GM19455 (cell line): ENCODE measurements around the gene MYOZ3.

Source experiments
- ATAC-seq: cut with Tn5 transposase; IDR thresholded peaks from one replicate; pipeline ENCODE4 v1.9.1; 2021; ENCODE audit not compliant: unreplicated experiment

Gene MYOZ3

DNA sequence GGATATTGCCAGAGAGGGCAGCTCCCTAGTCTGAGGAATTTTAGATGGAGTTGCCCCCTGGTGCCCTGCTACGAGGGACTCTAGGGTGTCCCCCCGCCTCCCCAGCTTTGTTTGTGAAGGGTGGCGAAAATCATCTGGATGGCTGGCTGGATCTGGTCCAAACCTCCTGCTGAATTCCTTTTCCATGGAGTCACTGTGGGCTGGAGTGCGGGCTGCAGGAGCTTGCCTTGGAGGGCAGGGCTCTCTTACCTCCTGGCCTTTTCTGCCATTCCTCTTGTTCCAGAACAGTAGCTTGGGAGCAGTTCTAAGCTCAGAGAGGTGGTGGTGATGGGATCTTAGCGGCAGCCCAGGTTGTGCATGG, 18.5 kb upstream of the MYOZ3 start:
- no peak for ATAC-seq

DNA sequence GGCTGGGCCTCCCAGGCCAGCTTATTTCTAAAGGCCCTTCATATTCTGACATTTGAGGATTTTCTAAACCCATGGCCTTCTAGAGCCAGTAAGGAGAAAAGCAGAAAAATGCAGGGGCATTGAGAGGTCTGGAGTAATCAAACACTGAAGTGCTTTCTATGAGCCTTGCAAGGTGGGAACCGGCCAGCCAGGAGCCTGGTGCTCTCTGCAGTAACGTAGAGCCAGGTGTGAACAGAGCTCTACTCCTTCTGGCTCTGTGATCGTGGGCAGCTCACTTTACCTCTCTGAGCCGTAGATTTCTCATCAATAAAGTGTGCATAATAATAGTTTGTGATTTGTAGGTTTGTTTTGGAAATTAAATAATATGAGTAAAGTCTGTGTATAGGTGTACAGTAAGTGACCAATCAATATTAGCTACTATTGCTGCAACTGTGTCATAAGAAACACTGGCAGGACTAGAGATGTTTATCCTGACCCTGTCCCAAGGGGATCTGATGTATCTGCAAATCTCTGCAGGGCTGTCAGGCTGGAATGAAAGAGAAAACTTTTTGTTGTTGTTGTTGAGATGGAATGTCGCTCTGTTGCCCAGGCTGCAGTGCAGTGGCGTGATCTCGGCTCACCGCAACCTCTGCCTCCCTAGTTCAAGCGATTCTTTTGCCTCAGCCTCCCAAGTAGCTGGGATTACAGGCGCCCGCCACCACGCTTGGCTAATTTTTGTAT, 17.9 kb upstream of the MYOZ3 start:
- ATAC-seq, result no peak

DNA sequence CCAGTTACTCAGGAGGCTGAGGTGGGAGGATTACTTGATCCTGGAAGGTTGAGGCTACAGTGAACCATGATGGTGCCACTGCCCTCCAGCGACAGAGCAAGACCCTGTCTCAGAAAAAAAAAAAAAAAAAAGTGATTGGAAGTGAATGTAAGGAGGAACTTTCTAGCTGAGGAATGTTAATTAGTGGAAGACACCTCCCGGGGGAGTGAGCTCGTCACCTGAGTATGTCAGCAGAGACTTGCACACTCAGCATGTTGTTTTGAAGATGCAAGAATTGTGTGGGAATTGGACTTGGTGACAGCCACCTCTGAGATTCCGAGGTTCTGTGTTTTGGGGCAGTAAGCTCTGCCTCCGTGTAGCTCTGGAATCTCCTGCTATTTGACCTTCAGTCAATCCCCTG, 17.0 kb upstream of the MYOZ3 start:
- ATAC-seq, result no peak

DNA sequence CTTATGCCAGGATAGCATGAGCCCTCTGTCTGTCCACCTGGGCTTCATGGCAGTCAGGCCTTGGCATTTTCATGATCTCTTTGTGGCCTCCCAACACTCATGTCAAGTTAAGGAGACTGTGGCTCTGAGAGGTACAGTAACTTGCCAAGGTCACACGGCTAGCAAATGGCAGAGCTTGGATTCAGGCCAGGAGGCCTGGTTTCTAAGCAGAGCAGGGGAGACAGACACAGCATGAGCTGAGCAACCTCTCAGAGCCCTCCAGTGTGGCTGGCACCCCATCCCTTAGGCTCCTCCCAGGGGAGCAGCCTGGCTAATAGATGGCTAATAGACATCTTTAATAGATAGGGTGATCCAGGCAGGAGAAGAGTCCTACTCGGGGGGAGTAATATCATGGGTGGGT, 16.5 kb upstream of the MYOZ3 start:
- no peak for ATAC-seq

DNA sequence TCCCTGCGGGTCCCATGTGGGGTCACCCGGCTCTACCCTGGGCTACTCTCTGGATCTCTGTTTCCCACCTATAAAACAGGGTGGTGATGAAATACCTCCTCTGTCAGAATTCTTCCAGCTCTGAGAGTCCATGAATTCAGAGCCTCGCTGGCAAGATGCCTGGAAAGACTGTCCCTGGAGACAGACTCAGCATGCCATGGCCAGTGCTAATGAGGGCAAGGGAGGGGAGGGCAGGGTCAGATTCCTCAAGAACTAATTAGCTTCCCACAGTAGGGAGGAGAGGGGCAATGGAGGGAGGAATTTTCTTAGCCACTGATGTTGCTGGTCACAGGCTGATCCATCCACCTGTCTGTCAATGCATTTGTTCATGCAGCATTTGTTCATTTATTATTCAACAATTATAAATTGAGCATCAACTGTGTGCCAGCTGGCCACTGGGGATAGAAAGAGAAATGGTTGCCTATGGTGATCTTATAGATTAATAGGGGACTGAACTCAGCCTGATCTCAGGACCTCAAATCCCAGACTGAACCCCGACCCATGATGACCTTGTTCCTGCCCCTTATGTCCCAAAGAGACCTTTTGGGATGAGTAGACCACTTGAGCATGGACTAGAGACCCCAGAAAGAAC, 15.9 kb upstream of the MYOZ3 start:
- ATAC-seq, result no peak

DNA sequence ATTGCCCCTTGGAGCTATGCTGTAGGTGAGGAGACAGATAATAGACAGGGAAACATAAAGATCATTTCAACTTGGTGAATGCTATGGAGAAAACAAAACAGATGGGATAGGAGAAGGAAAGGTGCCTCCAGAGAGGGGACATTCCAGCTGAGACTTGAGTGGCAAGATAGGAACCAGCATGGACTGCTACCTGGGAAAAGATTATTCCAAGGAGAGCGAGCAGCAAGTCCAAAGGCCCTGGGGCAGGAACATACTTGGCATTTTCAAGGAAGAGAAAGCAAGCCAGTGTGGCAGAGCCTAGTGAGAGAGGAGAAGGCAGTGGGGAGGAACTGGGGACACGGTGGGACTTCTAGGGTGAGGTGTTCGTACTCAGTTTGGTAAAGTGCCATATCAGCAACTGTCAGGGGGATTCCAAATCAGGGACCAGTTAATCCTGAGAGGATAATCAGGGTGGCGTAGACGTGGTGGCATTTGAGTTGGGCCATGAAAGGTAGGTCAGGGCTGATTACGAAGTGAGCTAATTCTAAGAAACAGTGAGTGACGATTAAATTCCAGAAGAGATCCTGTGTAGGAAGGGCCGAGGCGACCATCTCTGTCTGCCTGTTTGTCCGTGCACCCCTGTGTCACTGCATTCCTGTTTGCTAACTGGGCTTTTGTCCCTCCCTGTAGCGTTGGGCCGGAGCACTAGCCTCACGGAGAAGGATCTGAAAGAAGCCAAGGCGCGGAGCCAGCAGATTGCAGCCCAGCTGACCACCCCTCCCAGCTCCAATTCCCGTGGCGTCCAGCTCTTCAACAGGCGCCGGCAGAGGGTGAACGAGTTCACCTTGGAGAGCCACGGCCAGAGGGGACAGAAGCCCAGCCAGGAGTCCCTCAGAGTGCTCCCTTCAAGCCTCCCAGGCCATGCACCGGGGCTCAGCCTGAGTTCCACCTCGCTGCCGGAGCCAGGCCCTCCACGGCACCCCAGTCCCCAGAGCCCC, 13.5 kb upstream of the MYOZ3 start:
- no peak for ATAC-seq

DNA sequence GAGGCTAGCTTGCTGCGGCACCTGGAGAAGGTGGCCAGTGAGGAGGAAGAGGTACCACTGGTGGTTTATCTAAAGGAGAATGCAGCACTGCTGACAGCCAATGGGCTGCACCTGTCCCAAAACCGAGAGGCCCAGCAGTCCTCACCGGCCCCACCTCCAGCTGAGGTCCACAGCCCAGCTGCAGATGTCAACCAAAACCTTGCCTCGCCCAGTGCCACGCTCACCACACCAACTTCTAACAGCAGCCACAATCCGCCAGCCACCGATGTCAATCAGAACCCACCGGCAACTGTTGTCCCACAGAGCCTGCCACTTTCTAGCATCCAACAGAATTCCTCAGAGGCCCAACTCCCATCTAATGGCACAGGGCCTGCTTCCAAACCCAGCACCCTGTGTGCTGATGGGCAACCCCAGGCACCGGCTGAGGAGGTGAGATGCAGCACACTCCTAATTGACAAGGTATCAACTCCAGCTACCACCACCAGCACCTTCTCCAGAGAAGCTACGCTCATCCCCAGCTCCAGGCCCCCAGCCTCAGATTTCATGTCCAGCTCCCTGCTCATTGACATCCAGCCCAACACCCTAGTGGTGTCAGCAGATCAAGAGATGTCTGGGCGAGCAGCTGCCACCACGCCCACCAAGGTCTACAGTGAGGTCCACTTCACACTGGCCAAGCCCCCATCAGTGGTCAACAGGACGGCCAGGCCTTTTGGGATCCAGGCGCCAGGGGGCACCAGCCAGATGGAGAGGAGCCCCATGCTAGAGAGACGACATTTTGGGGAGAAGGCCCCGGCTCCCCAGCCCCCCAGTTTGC, 12.6 kb upstream of the MYOZ3 start:
- no peak for ATAC-seq

DNA sequence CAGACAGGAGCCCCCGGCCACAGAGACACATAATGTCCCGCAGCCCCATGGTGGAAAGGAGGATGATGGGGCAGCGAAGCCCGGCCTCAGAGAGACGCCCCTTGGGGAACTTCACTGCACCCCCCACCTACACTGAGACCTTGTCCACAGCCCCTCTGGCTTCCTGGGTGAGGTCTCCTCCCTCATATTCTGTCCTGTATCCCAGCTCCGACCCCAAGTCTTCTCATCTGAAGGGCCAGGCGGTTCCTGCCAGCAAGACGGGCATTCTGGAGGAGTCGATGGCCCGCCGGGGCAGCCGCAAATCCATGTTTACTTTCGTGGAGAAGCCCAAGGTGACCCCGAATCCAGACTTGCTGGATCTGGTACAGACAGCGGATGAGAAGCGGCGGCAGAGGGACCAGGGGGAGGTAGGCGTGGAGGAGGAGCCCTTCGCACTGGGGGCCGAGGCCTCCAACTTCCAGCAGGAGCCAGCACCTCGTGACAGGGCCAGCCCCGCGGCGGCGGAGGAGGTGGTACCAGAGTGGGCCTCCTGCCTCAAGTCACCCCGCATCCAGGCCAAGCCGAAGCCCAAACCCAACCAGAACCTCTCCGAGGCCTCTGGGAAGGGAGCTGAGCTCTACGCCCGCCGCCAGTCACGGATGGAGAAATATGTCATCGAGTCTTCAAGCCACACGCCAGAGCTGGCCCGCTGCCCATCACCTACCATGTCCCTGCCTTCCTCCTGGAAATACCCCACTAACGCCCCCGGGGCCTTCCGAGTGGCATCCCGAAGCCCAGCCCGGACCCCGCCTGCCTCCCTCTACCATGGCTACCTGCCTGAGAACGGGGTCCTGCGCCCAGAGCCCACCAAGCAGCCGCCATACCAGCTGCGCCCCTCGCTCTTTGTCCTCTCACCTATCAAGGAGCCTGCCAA, 11.7 kb upstream of the MYOZ3 start:
- no peak for ATAC-seq

DNA sequence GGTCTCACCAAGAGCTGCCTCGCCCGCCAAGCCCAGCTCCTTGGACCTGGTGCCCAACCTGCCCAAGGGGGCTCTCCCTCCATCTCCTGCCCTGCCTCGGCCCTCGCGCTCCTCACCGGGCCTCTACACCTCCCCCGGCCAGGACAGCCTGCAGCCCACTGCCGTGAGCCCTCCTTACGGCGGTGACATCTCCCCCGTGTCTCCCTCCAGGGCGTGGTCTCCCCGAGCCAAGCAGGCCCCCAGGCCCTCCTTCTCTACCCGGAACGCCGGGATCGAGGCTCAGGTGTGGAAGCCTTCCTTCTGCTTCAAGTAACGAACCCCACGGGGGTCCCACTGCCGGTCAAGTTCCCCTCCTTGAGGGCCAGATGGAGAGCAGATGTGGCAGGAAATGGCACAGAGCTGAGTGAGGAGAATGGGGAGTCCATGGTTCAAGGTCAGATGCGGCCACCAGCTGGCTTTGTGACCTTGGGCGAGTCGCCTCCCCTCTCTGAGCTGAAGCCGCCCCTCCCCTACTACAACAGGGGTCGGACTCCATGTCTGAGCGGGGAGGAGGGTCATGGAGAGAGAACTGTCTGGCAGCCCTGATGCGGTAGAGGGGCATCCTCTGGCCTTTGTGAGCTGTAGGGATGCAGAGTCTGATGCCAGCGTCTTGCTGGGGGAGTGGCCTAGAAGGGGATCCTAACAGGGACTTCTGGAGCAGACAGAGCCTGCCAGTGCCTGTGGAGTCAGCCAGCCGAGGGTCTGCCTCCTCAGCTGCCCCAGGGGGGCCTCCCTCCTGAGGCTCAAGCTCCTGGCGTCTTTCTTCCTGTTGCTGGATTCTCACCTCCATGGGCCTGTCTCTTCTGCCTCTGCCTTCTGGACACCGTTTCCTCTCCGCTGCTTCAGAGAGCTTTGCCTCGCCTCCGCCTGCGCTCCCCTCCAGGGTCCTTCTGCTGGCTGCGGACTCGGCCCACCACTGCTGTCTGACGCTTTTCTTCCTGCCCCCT, 10.7 kb upstream of the MYOZ3 start:
- ATAC-seq, result no peak

DNA sequence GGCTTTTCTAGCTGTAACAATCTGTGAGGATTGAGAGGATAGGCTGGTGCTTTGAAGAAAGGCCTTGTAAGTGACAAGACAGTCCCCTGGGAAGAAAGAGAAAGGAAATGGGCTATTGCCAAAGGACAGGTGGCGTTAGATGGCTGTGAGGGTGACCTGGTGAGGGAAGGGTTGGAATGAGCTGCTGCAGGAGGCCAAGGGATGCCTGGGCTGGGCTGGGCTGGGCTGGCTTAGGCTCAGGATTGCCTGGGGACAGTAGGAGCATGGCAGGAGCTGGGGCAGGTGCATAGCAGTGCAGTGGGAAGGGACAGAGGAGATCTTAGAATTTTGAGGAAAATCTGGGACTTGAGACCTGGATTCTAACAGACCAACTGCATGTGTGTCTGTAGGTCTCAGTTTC, 9.7 kb upstream of the MYOZ3 start:
- no peak for ATAC-seq

DNA sequence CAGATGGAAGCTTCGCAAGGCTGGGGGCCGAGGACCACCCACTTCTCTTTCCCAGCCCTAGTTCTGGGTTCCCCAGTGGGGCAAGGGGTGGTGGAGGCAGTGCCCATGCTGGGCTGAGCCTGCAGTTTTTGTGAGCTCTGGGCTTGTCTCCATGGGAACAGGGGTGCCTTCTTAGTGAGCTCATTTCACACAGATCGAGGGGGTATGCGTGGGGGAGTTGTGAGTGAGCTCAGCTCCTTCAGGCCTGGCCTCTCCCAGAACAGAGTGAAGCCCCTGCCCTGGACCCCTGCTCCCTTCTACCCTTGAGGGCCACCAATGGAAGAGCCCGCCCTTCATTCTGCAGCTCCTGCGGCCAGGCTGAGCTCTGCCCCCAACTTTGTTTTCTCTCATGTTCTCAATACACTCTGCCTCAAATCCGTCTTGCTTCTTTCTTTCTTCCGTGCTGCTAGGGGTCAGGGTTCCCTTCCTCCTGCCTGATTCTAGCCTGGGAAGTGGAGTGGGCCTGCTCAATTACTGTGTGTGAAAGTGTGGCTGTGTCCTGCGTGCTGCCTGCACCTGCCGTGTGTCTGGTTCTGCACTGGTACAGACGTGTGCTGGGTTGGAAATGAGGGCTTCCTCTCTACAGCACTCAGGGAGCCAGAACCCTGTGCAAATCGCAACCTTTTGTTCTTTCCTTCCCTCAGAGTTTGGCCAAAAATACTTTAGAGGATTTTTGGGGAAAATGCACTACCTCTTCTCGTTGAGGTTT, 9.0 kb upstream of the MYOZ3 start:
- ATAC-seq, result no peak

DNA sequence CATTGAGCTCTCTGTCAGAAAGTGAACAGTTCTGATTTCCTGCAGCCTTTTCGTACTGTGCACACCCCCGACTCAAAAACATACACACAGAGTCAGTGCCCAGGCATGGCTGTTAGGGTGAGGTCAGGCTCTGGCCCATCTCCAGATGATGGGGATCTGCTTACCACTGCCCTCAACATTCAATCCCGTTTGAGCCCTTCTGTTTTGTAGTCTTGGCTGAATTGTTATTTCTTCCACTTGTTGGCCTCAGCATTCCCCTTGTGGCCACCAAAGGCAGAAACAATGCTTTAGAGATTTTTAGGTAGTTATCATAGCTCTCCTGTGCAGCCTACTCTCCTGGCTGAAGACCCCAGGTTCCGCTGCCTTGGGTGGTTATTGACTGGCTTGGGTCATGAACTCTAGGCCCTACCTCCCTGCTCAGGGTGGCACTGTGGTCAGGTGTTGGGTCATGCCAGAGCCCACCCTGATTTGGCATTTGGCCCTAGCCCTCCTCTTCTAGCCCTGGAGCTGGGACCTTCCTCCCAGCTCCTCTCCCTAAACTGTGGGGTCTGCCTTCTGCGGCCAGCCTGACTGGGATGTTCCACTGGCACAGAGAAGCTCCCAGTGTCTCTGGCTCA, 7.8 kb upstream of the MYOZ3 start:
- no peak for ATAC-seq

DNA sequence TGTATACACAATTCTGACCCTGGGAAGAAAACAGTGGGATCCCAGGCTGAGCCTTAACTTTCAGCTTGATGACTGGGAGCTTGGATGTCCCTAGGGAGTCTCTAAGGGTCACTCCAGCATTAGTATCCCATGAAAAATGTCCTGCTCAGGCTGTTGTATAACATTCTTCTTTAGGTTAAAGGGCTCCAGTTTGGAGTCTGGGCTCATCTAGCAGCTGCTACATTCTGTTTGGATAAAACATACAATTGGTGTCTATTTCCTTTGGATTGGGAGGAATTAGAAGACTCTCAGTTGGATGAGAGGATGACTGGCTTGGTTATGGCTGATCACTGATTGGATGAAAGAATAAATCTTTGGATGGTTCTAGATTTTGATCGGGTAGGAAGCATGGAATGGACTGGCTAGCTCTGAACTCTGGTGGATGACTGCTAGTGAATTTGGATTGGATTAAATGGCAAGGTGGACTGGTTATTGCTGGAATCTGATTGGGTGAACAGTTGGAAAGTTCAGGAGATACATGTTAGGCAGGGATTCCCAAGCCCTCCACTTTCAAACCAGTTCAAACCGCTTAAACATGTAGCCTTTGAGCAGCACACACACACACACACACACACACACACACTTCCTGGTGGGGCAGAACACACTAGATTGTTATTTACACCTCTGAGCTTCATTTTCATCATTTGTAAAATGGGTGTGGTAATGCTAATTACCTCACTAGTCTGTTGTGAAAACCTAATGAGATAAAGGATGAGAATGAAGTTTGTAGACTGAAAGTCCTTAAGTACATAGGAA, 7.1 kb upstream of the MYOZ3 start:
- ATAC-seq, result no peak

DNA sequence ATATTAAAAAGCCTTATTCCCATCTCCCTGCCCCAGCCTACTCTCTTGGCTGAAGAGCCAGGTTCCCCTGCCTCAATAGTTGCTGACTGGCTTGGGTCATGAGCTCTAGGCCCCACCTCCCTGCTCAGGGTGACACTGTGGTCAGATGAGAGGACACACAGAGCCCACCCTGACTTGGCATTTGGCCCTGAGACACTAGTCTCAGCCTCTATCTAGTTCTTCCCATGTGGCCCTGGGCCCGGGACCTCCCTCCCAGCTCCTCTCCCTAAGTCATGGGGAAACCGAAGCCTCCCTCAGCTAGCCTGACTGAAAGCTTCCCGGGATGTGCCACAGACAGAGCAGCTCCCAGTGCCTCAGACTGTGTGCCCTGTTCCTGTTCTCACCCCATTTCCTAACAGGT, 5.8 kb upstream of the MYOZ3 start:
- no peak for ATAC-seq

DNA sequence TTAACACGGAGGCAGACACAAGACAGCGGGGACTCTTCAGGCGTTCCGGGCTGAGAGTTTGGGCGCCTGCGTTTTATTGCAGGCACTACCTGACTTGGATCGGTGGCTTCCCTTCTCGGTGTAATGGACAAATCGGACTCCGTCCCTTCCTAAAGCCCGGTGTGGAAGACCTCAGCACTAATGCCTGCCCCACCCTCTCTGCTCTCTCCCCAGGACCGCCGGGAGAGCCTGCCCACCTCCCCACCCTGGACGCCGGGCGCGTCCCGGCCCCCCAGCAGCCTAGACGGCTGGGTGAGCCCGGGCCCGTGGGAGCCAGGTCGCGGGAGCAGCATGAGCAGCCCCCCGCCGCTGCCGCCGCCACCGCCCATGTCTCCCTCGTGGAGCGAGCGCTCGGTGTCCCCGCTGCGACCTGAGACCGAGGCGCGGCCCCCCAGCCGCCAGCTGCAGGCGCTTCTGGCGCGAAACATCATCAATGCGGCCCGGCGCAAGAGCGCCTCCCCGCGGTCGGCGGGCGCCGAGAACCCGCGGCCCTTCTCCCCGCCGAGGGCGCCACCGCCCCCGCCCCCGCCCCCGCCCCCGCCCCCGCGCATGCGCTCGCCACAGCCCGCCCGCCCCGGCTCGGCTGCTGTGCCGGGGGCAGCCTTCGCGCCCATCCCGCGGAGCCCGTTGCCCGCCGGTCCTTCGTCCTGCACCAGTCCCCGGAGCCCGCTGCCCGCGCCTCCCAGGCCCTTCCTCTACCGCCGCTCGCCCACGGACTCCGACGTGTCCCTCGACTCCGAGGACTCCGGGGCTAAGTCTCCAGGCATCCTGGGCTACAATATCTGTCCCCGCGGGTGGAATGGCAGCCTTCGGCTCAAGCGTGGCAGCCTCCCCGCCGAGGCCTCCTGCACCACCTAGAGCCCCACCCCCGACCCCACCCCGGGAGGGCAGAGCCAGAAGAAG, 4.6 kb upstream of the MYOZ3 start:
- peak; percentile 77 for ATAC-seq

DNA sequence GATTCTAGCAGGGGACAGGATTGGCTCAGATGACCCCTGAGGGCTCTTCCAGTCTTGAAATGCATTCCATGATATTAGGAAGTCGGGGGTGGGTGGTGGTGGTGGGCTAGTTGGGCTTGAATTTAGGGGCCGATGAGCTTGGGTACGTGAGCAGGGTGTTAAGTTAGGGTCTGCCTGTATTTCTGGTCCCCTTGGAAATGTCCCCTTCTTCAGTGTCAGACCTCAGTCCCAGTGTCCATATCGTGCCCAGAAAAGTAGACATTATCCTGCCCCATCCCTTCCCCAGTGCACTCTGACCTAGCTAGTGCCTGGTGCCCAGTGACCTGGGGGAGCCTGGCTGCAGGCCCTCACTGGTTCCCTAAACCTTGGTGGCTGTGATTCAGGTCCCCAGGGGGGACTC, 2.9 kb upstream of the MYOZ3 start:
- ATAC-seq, result no peak
